Epithelial cell of esophagus (primary cell): Measurements from ENCODE around the gene SDS.

Source experiments
- DNase-seq: peaks from one replicate; pipeline ENCODE4 v3.0.0; 2010; ENCODE audit warnings: low read depth
- H3K4me3 ChIP-seq: 2 replicates; pipeline ENCODE4 v1.5.1; 2011; ENCODE audit warnings: mild to moderate bottlenecking, low read length, control low read depth
- TF ChIP-seq, protein P1 (sequence below): IDR thresholded peaks from 2 replicates; pipeline ENCODE4 v1.5.1; 2011; ENCODE audit warnings: low read depth, mild to moderate bottlenecking, low read length, control low read depth, inconsistent platforms; ENCODE audit not compliant: insufficient read depth; ENCODE audit errors: missing control alignments

SDS gene

DNA sequence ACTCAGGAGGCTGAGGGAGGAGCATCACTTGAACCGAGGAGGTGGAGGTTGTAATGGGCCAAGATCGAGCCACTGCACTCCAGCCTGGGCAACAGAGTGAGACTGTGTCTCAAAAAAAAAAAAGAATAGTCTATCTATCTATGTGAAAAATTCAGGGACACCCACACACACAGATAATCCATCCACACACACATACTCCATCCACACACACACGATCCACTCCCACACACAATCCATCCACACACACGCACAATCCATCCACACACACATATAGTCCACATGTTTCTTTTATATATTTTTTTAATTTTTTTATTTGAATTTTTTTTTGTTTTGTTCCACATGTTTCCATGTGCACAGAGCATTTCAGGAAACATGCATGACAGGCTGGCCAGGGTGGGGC, 3.3 kb downstream of the SDS start:
- DNase-seq, result no peak
- H3K4me3 ChIP-seq, result no peak overlapping the region
- TF ChIP-seq, protein P1, sequence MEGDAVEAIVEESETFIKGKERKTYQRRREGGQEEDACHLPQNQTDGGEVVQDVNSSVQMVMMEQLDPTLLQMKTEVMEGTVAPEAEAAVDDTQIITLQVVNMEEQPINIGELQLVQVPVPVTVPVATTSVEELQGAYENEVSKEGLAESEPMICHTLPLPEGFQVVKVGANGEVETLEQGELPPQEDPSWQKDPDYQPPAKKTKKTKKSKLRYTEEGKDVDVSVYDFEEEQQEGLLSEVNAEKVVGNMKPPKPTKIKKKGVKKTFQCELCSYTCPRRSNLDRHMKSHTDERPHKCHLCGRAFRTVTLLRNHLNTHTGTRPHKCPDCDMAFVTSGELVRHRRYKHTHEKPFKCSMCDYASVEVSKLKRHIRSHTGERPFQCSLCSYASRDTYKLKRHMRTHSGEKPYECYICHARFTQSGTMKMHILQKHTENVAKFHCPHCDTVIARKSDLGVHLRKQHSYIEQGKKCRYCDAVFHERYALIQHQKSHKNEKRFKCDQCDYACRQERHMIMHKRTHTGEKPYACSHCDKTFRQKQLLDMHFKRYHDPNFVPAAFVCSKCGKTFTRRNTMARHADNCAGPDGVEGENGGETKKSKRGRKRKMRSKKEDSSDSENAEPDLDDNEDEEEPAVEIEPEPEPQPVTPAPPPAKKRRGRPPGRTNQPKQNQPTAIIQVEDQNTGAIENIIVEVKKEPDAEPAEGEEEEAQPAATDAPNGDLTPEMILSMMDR, result no peak

DNA sequence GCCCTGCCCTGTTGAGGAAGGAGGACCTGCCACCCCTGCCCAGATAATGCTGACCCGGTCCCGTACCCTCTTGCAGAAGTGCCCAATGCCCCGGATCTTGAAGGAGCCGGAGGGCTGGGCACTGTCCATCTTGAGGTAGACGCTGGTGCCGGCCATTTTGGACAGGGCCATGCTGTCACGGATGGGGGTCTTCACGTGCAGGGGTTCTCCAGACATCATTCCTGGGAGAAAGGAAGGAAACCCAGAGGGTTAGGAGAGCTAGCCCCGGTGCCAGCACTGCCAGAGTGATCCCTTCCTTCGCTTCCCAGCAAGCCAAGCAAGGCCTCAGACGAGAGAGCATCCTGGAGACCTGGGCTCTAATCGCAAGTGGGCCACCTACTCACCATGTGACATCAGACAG, 4.2 kb downstream of the SDS start:
- H3K4me3 ChIP-seq, result no peak overlapping the region
- TF ChIP-seq, protein P1, result no peak
- DNase-seq, result no peak

DNA sequence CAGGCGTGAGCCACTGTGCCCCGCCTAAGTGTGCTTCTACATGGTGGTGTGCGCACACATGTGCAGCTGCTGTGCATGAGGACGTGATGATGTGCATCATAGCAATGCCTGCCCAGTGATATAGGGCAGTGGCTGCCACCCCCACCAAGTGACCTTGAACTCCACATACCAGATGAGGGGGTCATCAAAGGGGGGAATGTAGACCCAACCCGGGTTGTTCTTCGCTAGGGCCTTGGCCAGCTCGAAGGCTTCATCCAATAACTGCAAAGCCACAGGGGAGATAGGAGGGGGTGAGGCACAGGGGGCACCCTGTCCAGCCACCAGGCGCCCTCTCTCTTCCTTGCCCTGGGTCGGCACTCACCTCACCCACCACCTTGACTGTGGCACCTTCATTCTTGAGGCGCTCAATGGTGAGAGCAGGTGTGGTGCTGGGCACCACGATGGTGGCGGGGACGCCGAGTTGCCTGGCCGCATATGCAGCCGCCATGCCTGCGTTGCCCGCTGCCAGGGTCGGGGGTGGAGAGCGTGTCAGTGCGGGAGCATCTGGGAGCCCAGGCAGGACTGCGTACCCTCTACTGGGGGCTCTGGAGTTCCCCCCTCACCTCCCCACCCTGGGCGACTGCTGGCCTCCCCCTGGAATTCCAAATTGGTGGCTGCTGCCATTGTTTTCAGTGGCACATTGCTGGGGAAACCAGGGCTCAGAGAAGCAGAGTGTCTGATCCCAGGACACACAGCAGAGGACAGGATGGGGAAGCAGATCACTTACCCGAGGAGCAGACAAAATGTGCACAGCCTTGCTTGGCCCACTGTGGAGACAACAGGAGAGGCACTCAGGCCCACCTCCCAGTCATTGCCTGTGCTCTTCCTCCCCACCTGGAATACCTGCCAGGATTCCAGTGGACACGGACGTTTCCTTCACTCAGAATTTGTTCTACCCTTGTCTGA, 5.1 kb downstream of the SDS start:
- H3K4me3 ChIP-seq, result no peak overlapping the region
- no peak for DNase-seq
- TF ChIP-seq, protein P1, result no peak

DNA sequence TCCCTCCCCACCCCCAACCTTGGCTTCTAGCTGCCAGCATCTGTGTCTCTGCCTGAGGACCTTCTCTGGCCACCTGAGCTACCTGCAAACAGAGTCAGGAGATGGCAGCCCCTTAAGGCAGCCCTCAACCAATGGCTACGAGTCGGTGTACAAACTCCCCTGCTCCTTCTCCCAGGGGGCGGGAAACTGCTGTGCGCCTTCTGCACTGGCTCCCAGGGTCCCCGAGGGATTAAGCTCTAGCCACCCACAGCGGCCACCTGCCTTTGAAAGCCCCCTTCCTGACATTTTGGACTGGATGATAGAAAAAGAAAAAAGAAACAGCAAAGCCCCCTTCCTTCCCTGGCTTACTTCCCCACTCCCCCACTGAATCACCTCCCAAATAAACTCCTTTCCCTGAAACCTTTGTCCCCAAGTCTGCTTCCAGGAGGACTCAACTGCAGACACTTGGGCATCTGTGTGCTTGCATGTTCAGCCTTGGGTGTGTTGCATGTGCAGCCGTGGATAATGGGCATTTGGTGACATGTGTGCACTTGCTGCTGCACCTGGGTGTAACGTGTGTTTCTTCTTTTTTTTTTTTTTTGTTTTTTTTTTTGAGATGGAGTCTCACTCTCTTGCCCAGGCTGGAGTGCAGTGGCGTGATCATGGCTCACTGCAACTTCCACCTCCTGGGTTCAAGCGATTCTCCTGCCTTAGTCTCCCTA, 6.0 kb downstream of the SDS start:
- TF ChIP-seq, protein P1, result no peak
- DNase-seq, result no peak
- no peak overlapping the region for H3K4me3 ChIP-seq

DNA sequence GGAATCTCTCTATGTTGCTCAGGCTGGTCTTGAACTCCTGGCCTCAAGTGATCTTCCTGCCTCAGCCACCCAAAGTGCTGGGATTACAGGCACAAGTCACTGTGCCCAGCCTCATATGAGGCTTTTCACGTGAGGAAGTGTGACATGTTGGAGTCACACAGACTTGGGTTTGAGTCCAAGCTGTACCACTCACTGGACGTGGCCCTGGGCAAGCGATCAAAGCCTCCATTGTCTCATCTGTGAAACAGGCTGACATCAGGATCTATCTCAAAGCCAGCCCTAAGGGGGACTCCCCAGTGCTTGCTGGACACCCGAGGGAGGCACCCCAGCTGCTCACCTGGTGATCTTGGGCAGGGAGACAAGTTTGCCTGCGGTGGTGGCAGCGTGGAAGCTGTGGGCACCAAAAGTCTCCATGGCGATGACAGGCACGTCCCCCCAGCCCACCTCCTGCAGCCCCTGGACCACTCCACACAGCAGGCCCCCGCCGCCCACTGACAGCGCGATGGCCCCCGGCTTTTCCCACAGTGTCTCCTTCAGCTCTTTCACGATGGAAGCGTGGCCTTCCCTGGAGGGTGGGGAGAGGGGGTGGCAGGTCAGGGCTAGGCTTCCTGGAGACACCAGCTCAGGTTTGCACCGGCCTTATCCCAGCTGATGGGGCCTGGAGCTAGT, 6.7 kb downstream of the SDS start:
- no peak for DNase-seq
- TF ChIP-seq, protein P1, result no peak
- H3K4me3 ChIP-seq, result no peak overlapping the region

DNA sequence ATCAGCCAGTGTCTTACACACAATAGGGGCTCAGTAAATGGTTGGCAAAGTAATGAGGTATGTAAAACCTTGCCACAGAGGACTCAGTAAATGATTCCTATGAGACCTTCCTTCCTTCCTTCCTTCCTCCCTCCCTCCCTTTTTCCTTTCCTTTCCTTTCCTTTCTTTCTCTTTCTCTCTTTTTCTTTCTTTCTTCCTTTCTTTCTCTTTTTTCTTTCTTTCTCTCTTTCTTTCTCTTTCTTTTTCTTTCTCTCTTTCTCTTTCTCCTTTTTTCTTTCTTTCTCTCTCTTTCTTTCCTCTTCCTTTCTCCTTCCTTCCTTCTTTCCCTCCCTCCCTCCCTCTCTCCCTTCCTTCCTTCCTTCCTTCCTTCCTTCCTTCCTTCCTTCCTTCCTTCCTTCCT, 7.5 kb downstream of the SDS start:
- no peak for DNase-seq
- TF ChIP-seq, protein P1, result no peak

More for the DNA sequence above, 7.5 kb downstream of the SDS start:
- no peak overlapping the region for H3K4me3 ChIP-seq
